ENCODE data around the gene AP1B1. TPM values are rescaled to one million over a fixed set of nuclear protein-coding genes. Genes with fewer than 3 reads are reported as not detected.

The AP1B1 gene
- total RNA-seq, 1 experiment from 2014 or later: 68.1 TPM

DNA sequence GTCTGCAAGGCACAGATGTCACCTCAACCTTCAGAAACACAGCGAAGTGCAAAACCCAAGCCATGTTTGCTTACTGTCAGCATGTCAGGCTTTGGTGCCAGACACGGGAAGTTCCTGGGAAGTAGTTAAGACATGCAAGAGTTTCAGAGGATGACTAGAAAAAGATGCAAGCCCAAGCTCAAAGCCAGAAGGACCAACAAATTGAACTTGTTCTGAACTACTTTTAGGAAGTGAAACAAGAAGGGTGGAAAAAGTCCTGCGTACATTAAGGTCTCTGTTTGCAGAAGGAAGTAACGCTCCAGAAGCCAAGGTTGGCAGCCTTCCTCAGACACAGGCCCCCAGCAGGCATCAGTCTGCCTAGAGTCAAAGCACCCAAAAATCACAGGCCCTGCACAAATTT is 2.6 kb downstream of the AP1B1 start:
- Histone ChIP-seq H3K4me1 (ENCODE audit: insufficient read depth, low read length, poor library complexity, severe bottlenecking) (peaks cover 3% of the 10 kb centered on the region), H3K27me3 (replicated peaks; ENCODE audit: insufficient read depth, low read depth, low read length, poor library complexity) (no peaks in the 10 kb centered on the region), H3K4me3 (ENCODE audit: low read depth, low read length, poor library complexity, severe bottlenecking) (no peak overlapping the region), H3K9me3 (ENCODE audit: low read depth, low read length, poor library complexity, severe bottlenecking) (no peaks in the 10 kb centered on the region), H3K27ac (ENCODE audit: low read depth, low read length, poor library complexity, severe bottlenecking) (no peak overlapping the region), H3K36me3 (ENCODE audit: insufficient read depth, low read length, poor library complexity, severe bottlenecking) (no peaks in the 10 kb centered on the region)
- TF ChIP-seq, protein P1, sequence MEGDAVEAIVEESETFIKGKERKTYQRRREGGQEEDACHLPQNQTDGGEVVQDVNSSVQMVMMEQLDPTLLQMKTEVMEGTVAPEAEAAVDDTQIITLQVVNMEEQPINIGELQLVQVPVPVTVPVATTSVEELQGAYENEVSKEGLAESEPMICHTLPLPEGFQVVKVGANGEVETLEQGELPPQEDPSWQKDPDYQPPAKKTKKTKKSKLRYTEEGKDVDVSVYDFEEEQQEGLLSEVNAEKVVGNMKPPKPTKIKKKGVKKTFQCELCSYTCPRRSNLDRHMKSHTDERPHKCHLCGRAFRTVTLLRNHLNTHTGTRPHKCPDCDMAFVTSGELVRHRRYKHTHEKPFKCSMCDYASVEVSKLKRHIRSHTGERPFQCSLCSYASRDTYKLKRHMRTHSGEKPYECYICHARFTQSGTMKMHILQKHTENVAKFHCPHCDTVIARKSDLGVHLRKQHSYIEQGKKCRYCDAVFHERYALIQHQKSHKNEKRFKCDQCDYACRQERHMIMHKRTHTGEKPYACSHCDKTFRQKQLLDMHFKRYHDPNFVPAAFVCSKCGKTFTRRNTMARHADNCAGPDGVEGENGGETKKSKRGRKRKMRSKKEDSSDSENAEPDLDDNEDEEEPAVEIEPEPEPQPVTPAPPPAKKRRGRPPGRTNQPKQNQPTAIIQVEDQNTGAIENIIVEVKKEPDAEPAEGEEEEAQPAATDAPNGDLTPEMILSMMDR (conservative IDR thresholded peaks at IDR 0.05; ENCODE audit: low read depth, low read length): no peak
- TF ChIP-seq EZH2 (IDR thresholded peaks at IDR 0.05; ENCODE audit: borderline replicate concordance, low read depth, low read length, poor library complexity, severe bottlenecking): no peak
- intact Hi-C loops (cut with micrococcal nuclease; ENCODE audit: unreplicated experiment): no loop called here
- ChIA-PET POLR2A (ENCODE audit: low non-redundant PET) (no interaction called here), CTCF (no interaction called here)
- DNase-seq (ENCODE audit: low spot score): no peak
- BruUV-seq (replicated peaks): no TSS peak

DNA sequence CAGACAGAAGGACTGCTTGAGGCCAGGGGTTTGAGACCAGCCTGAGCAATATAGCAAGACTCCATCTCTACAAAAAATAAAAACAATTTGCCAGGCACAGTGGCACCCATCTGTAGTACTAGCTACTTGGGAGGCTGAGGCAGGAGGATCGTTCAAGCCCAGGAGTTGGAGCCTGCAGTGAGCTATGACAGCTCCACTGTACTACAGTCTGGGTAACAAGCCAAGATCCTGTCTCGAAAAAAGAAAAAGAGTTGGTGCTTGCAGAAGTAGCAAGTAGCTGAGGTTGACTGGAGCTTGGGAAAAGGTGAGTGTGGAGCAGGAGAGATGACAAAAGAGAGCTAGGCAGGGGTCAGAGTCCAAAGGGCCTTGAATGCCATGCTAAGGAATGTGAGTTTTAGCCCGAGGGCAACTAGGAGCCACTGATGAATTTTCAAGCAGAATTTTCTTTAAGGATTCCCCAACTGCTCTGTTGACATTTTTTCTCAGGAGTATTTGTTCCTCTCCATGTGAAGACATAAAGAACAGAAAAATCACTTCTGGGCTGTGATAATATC is 3.1 kb downstream of the AP1B1 start:
- Histone ChIP-seq H3K27me3 (replicated peaks; ENCODE audit: insufficient read depth, low read depth, low read length, poor library complexity) (no peaks in the 10 kb centered on the region), H3K9me3 (ENCODE audit: low read depth, low read length, poor library complexity, severe bottlenecking) (no peaks in the 10 kb centered on the region), H3K36me3 (ENCODE audit: insufficient read depth, low read length, poor library complexity, severe bottlenecking) (no peaks in the 10 kb centered on the region), H3K4me3 (ENCODE audit: low read depth, low read length, poor library complexity, severe bottlenecking) (no peak overlapping the region), H3K4me1 (ENCODE audit: insufficient read depth, low read length, poor library complexity, severe bottlenecking) (peaks cover 3% of the 10 kb centered on the region), H3K27ac (ENCODE audit: low read depth, low read length, poor library complexity, severe bottlenecking) (no peak overlapping the region)
- no peak for DNase-seq (ENCODE audit: low spot score)
- CTCF ChIA-PET: no interaction called here
- BruUV-seq (replicated peaks): no TSS peak
- no peak for TF ChIP-seq EZH2 (IDR thresholded peaks at IDR 0.05; ENCODE audit: borderline replicate concordance, low read depth, low read length, poor library complexity, severe bottlenecking)
- POLR2A ChIA-PET (ENCODE audit: low non-redundant PET): no interaction called here
- intact Hi-C loops (cut with micrococcal nuclease; ENCODE audit: unreplicated experiment): no loop called here

DNA sequence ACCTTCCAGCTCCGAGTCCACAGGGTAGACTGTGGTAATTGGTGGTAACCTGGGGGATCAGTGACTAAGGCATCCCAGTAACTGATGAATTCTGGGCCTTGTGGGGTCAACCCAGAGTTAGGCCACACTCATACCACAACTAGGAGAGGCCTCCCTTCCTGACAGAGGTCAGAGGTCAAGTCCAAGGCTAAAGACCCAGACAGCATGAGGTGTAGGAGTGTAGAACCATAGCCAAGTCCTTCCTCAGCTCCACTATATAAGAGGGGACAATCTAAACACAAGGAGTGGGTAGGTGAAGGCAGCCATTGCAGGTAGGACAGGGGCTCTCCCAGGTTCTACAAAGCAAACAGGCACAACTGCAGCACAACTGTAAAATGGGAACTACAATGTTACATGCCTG is 4.6 kb downstream of the AP1B1 start:
- ChIA-PET CTCF (no interaction called here), POLR2A (ENCODE audit: low non-redundant PET) (interaction anchor here (0.6 kb wide), 1 partner anchor 9 kb away, joined by 5 read pairs; no protein-coding TSS in a partner anchor)

More for the DNA sequence above, 4.6 kb downstream of the AP1B1 start:
- no peak for TF ChIP-seq EZH2 (IDR thresholded peaks at IDR 0.05; ENCODE audit: borderline replicate concordance, low read depth, low read length, poor library complexity, severe bottlenecking)
- TF ChIP-seq, protein P1 (conservative IDR thresholded peaks at IDR 0.05; ENCODE audit: low read depth, low read length): no peak
- Histone ChIP-seq H3K4me3 (ENCODE audit: low read depth, low read length, poor library complexity, severe bottlenecking) (no peak overlapping the region), H3K27ac (ENCODE audit: low read depth, low read length, poor library complexity, severe bottlenecking) (no peak overlapping the region), H3K36me3 (ENCODE audit: insufficient read depth, low read length, poor library complexity, severe bottlenecking) (no peaks in the 10 kb centered on the region), H3K4me1 (ENCODE audit: insufficient read depth, low read length, poor library complexity, severe bottlenecking) (no peaks in the 10 kb centered on the region), H3K9me3 (ENCODE audit: low read depth, low read length, poor library complexity, severe bottlenecking) (no peaks in the 10 kb centered on the region), H3K27me3 (replicated peaks; ENCODE audit: insufficient read depth, low read depth, low read length, poor library complexity) (no peaks in the 10 kb centered on the region)
- BruUV-seq (replicated peaks): no TSS peak
- no peak for DNase-seq (ENCODE audit: low spot score)
- intact Hi-C loops (cut with micrococcal nuclease; ENCODE audit: unreplicated experiment): no loop called here
